RWPE2 (cell line): ENCODE results near the gene AK9.
"Not testable (repeated sequence)": the region's sequence is repeated elsewhere in the genome, so short reads cannot be mapped to it uniquely, and the experiment has no call there.

Experiments
- ATAC-seq: fragments of 200-7000 bp; cut with Tn5 transposase; 3 replicates; pipeline ENCODE4 v1.9.1; 2021; ENCODE audit warnings: low read depth
- DNase-seq: peaks from one replicate; pipeline ENCODE4 v3.0.0-alpha.2; 2020; ENCODE audit warnings: low spot score
- H3K27ac ChIP-seq: fragments of 450-650 bp; 2 replicates; pipeline ENCODE4 v1.5.1; 2017; ENCODE audit warnings: mild to moderate bottlenecking; ENCODE audit not compliant: poor library complexity, severe bottlenecking
- H3K27me3 ChIP-seq: fragments of 250-450 bp; sonication (Bioruptor Pico); 2 replicates; pipeline ENCODE4 v1.5.1; 2021; ENCODE audit warnings: mild to moderate bottlenecking, moderate library complexity; ENCODE audit not compliant: insufficient read depth, poor library complexity, severe bottlenecking
- H3K36me3 ChIP-seq: fragments of 250-450 bp; sonication (Bioruptor Pico); 2 replicates; pipeline ENCODE4 v1.5.1; 2020; ENCODE audit warnings: low read depth, mild to moderate bottlenecking, moderate library complexity
- H3K4me1 ChIP-seq: fragments of 250-450 bp; sonication (Bioruptor Pico); 2 replicates; pipeline ENCODE4 v1.5.1; 2021; ENCODE audit warnings: mild to moderate bottlenecking, moderate library complexity; ENCODE audit not compliant: insufficient read depth, poor library complexity, severe bottlenecking
- H3K4me3 ChIP-seq: fragments of 250-450 bp; sonication (Bioruptor Pico); 2 replicates; pipeline ENCODE4 v1.5.1; 2021; ENCODE audit warnings: mild to moderate bottlenecking, moderate library complexity; ENCODE audit not compliant: severe bottlenecking
- H3K9me3 ChIP-seq: fragments of 250-450 bp; sonication (Bioruptor Pico); 2 replicates; pipeline ENCODE4 v1.5.1; 2021; ENCODE audit warnings: mild to moderate bottlenecking, moderate library complexity; ENCODE audit not compliant: severe bottlenecking
- CTCF ChIP-seq: fragments of 450-650 bp; IDR thresholded peaks from one replicate; pipeline ENCODE4 v1.5.1; 2017; ENCODE audit warnings: mild to moderate bottlenecking, moderate library complexity; ENCODE audit not compliant: poor library complexity, severe bottlenecking

The AK9 gene

GRCh38 chr6:109713097-109713496 is 22.1 kb upstream of the AK9 start:
- Histone ChIP-seq H3K36me3 (no peaks in the 10 kb centered on the region), H3K4me3 (no peak overlapping the region), H3K9me3 (no peaks in the 10 kb centered on the region), H3K4me1 (no peaks in the 10 kb centered on the region), H3K27me3 (no peaks in the 10 kb centered on the region), H3K27ac (no peak overlapping the region)
- TF ChIP-seq CTCF, result no peak
- DNase-seq (no peak), ATAC-seq (peak; percentile 44; the same call in 2 of the 3 replicates)

GRCh38 chr6:109708099-109708498 is 17.1 kb upstream of the AK9 start:
- not testable (repeated sequence) for H3K36me3 ChIP-seq, H3K9me3 ChIP-seq, H3K27ac ChIP-seq, H3K4me3 ChIP-seq, DNase-seq, ATAC-seq, H3K4me1 ChIP-seq, H3K27me3 ChIP-seq

- H3K9me3 ChIP-seq, result no peaks in the 10 kb centered on the region
- no peaks in the 10 kb centered on the region for H3K27me3 ChIP-seq
- no peaks in the 10 kb centered on the region for H3K4me1 ChIP-seq
- no peak overlapping the region for H3K27ac ChIP-seq
- ATAC-seq (no peak), DNase-seq (no peak)
- TF ChIP-seq CTCF, result no peak
- H3K36me3 ChIP-seq, result no peaks in the 10 kb centered on the region
- H3K4me3 ChIP-seq, result no peak overlapping the region
Measured at GRCh38 chr6:109706513-109706912, 15.5 kb upstream of the AK9 start.

- Histone ChIP-seq H3K4me3 (no peak overlapping the region), H3K36me3 (no peaks in the 10 kb centered on the region), H3K9me3 (no peaks in the 10 kb centered on the region), H3K4me1 (no peaks in the 10 kb centered on the region), H3K27me3 (no peaks in the 10 kb centered on the region), H3K27ac (no peak overlapping the region)
- TF ChIP-seq CTCF, result peak; percentile 99
- DNase-seq, result peak; percentile 47
- ATAC-seq, result peak; percentile 92
Measured at GRCh38 chr6:109705258-109705657, 14.3 kb upstream of the AK9 start.

GRCh38 chr6:109702791-109703190 is 11.8 kb upstream of the AK9 start:
- no peak for TF ChIP-seq CTCF
- no peak overlapping the region for H3K27ac ChIP-seq

GRCh38 chr6:109701774-109702173 is 10.8 kb upstream of the AK9 start:
- ATAC-seq (no peak), DNase-seq (no peak)
- H3K27ac ChIP-seq, result no peak overlapping the region
- no peak for TF ChIP-seq CTCF
- H3K4me1 ChIP-seq, result no peaks in the 10 kb centered on the region
- H3K27me3 ChIP-seq, result no peaks in the 10 kb centered on the region
- H3K36me3 ChIP-seq, result no peaks in the 10 kb centered on the region
- no peaks in the 10 kb centered on the region for H3K9me3 ChIP-seq
- no peak overlapping the region for H3K4me3 ChIP-seq

More at GRCh38 chr6:109702791-109703190, 11.8 kb upstream of the AK9 start:
- ATAC-seq (no peak), DNase-seq (no peak)
- Histone ChIP-seq H3K9me3 (no peaks in the 10 kb centered on the region), H3K4me1 (no peaks in the 10 kb centered on the region), H3K36me3 (no peaks in the 10 kb centered on the region), H3K27me3 (no peaks in the 10 kb centered on the region), H3K4me3 (no peak overlapping the region)
